Bone marrow (tissue), 2 donors: ENCODE measurements around the gene ARID1B.
"Not testable (repeated sequence)": the region's sequence is repeated elsewhere in the genome, so short reads cannot be mapped to it uniquely, and the experiment has no call there.

ENCODE experiments used
- DNase-seq, 2 donors: peaks; one replicate each; lab custom pipeline; 2025; lab: John Stamatoyannopoulos, UW

Gene ARID1B

GRCh38 chr6:157134402-157135047 lies 357.3 kb downstream of the ARID1B start:
- no peak for DNase-seq

- no peak for DNase-seq
Observed at GRCh38 chr6:157135691-157136090, 358.5 kb downstream of the ARID1B start.

DNA sequence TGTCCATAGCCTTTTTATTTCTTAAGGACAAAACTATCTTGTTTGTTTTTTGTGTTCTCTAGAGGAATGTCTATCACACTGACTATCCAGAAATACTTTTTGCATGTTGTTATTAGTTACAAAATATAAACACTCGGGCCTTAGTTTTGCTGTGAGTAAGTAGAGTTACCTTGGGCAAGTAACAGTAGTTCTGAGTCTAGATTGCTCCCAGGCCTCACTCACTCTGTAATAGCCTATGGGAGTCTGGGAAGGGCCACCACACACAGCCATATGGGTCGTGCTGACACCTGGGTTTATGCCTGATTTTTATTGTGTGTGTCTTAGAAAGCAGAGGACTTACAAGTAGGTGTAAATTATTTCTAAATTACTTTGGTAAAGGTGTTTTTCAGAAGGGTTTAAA lies 360.3 kb downstream of the ARID1B start:
- DNase-seq: no peak

- DNase-seq: no peak
Observed at GRCh38 chr6:157139054-157139708, 362.0 kb downstream of the ARID1B start.

- DNase-seq: no peak
Observed at GRCh38 chr6:157143171-157143889, 366.2 kb downstream of the ARID1B start.

- no peak for DNase-seq
Observed at GRCh38 chr6:157143890-157144798, 367.0 kb downstream of the ARID1B start.

DNA sequence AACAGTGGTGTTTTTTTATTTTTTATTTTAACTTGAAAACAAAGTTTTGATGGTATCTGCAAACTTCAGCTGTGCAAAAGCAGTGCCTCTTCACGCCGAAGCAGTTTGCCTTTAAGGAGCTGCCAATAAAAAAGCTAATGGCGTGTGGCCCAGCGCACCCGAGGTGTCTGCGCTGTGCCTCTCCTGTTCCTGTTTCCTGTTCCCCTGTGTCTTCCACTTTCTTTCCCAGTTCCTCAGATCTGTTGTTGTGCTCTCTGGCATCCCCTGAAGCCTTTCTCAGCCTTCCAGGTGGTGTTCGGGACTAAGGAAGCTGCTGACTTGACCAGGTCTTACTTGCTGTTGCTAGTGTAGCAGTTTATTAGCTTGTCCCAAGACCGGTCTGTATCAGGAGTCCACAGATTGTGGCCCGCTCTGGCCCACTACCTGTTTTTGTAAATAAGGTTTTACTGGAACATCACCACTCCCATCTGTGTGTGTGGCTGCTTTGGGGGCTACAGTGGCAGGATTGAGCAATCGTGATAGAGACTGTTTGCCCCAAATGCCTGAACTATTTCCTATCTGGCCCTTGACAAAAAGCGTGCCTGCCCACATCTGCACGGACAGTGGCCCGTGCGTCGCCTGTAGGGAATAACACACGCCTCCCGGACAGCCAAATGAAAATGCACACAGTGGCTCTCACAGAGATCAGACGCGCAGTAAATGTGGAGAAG lies 367.8 kb downstream of the ARID1B start:
- no peak for DNase-seq

DNA sequence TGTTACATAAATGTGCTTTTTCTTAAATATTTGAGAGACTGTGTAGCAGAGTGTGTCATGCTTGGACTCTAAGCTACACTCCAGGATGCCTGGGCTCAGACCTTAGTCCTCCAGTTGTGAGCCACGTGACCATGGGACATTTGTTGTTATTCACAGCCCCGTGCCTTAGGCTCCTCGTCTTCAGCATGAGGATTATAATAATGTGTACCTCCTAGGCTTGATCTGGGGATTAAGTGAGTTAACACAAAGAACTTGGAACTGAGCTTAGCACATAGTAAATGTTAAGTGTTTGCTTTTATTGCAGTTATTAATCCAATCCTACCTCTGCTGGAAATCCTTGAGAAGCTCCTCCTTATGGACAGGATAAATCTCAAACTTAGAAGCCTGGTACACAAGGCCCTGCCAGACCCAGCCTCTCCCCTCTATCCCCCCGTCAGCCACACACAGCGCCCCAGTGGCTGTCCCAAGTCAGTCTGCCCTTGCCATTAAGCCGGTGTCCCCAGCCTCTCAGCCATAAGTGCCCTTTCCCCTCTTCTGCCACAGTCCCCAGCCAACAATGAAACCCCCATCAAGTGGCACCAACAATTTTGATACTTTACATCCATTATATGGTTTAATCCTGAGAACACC lies 368.6 kb downstream of the ARID1B start:
- DNase-seq: no peak

- DNase-seq: not testable (repeated sequence)
Observed at GRCh38 chr6:157147054-157148026, 370.2 kb downstream of the ARID1B start.

DNA sequence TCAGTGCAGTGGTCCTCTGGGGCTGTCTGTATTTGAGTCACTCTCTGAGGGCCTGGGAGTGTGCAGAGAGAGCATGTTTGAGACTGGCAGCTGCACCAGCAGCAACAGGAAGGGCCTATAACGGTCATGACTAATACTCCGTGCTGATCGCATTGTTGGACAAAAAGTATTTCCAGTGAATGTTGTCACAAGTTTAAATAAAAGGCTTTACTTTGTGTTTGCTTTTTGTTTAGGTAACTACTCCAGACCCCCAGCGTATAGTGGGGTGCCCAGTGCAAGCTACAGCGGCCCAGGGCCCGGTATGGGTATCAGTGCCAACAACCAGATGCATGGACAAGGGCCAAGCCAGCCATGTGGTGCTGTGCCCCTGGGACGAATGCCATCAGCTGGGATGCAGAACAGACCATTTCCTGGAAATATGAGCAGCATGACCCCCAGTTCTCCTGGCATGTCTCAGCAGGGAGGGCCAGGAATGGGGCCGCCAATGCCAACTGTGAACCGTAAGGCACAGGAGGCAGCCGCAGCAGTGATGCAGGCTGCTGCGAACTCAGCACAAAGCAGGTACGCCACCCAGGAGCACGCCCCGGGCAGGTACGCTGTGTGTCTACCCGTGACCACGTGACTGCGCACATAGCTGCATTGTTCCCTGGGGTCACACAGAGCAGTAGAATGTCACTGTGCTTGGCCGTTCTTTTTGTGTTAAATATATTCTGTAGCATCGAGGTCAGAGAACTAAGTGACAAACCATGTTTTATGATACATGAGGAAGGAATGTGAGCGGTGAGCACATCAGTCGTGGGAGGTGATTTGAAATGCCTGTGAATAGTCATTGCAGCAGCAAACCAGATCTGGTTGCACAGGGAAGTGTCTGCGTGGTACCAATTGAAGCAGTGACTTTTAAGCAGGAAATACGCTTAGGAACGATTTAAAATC lies 371.5 kb downstream of the ARID1B start:
- no peak for DNase-seq

DNA sequence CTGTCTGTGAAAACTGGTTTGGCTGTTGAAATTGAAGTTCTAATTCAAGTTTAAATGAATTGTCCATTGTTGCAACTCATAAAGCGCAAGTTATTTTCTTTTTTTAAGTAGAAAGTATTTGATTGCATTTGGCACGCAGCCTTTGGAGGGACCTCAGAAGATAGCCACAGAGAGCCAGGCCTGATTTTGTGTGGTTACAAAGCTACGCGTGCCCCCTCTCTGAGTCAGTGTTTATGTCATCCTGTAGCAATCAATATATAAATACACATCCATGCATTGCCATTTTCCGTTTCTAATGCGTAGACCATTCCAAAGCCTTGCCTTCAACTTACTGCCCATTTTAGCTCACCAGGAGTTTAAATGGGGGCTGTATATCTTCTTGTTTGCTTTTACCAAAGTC lies 372.9 kb downstream of the ARID1B start:
- no peak for DNase-seq

- DNase-seq: no peak
Observed at GRCh38 chr6:157151029-157151428, 373.9 kb downstream of the ARID1B start.

DNA sequence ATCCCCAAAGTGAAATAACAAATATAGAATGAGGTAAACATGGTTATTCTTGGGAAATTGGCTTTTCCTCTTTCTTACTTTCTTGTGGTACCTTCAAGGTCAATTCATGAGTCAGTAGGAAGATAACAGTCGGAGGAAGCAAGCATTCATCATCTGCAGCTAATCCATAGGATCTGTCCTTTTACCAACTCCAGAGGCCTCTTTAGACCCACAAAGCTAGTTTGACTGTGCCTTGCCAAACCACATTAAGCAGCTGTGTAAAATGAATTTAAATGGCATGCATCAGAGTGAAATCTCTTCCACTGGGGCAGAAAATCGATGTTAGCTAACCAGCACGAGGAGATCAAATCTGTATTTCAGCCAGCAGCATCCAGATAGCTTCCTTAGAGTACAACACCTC lies 374.8 kb downstream of the ARID1B start:
- no peak for DNase-seq

DNA sequence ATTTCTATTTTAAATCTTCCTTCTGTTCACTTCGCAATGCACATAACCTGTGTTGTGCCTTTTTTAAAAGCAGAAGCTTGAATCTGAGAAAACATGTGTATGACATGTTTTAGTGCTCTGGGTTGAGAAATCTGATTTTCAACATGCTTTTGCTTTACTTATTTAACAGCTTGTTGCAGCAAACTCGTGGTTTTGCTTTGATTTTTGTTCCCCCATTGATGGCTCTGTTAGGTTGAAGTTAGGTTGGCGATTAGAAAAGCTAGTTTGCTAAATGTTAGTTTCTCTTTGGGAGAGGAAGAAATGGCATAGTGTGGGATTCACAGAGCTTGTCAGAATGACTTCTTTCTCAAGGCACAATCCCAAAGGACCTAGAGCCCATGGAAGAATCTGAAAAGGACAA lies 375.4 kb downstream of the ARID1B start:
- no peak for DNase-seq

GRCh38 chr6:157155804-157156203 lies 378.6 kb downstream of the ARID1B start:
- DNase-seq: no peak

GRCh38 chr6:157157258-157157657 lies 380.1 kb downstream of the ARID1B start:
- DNase-seq: no peak

DNA sequence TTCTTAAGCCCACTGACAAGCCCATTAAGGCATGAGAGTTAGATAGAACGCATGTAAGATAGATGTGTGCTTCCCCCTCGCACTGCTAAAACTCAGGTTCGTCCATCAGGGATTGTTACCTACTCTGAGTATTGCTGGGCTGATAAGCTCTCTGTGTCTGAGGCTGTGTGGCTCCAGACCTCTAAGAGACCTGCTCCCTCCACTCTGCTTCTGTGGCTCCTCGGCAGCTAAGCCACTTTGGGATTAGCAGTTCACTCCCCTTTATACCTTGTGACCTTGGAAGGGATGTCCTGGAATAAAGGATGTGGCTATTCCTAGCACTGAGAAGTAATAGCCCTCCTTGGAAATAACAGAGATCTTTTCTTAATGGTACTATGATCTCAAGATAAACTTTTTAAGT lies 381.3 kb downstream of the ARID1B start:
- DNase-seq: no peak

GRCh38 chr6:157158897-157159296 lies 381.7 kb downstream of the ARID1B start:
- no peak for DNase-seq

GRCh38 chr6:157159348-157159747 lies 382.2 kb downstream of the ARID1B start:
- DNase-seq: no peak
